GM13976 (cell line): ENCODE results near the gene ESR1.

ENCODE experiments used
- DNase-seq: peaks from one replicate; pipeline ENCODE4 v3.0.0; 2012; ENCODE audit warnings: low spot score
- in situ Hi-C: fragments of 300-500 bp; cut with MboI; formaldehyde crosslinking; loops from one replicate; pipeline ENCODE4 v1.12.0; 2022; ENCODE audit warnings: low sequenced_read_pairs, mixed read lengths, inconsistent platforms; ENCODE audit not compliant: unreplicated experiment
- TF ChIP-seq, protein P1 (sequence below): IDR thresholded peaks from 2 replicates; pipeline ENCODE4 v1.5.1; 2012; ENCODE audit warnings: borderline replicate concordance, mild to moderate bottlenecking; ENCODE audit not compliant: insufficient read depth; ENCODE audit errors: extremely low read depth, missing control alignments, control extremely low read depth

ESR1 gene

DNA sequence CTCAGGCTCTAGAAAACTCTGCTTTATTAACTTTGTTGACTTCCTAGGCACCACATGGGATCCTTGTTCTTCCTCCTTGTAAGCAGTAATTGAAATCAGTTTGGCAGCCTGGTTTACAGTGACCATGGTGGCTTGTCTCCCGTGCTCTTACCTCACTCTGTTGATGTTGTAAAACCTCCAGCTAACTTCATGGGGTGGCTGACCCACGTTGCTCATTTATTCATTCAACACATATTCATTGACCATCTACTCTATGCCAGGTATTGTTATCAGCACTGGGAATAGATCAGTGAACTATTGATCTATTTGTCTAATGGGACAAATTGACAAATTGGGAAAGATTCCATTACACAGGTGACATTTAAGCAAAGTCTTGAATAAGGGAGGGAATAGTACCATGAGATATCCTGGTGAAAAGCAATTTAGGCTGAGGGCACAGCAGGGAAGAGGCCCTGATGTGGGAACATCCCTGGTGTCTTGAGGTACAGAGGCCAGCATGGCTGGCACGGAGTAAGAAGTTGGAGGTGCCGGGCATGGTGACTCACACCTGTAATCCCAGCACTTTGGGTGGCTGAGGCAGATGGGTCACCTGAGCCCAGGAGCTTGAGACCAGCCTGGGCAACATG lies 19.1 kb downstream of the ESR1 start:
- TF ChIP-seq, protein P1, sequence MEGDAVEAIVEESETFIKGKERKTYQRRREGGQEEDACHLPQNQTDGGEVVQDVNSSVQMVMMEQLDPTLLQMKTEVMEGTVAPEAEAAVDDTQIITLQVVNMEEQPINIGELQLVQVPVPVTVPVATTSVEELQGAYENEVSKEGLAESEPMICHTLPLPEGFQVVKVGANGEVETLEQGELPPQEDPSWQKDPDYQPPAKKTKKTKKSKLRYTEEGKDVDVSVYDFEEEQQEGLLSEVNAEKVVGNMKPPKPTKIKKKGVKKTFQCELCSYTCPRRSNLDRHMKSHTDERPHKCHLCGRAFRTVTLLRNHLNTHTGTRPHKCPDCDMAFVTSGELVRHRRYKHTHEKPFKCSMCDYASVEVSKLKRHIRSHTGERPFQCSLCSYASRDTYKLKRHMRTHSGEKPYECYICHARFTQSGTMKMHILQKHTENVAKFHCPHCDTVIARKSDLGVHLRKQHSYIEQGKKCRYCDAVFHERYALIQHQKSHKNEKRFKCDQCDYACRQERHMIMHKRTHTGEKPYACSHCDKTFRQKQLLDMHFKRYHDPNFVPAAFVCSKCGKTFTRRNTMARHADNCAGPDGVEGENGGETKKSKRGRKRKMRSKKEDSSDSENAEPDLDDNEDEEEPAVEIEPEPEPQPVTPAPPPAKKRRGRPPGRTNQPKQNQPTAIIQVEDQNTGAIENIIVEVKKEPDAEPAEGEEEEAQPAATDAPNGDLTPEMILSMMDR, result no peak
- in situ Hi-C loops, result no loop called here
- no peak for DNase-seq

DNA sequence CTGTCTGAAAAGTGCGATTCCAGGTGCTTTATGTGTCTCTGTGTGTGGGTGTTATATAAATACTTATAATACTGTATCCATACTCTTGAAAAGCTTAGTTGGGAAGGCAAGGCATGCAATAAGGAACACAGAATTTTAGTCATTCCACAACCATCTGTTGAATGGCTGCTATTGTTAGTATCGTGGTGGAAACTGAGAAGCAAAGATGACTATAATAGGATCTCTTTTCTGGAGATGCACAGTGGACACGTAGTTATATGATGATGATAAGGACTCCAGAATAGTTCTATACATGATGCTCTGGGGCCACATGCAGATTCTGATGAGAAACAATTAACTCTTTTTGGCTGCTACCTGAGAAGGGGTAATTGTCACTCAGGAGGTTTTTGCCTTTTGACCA lies 25.2 kb downstream of the ESR1 start:
- in situ Hi-C loops, result no loop called here
- no peak for DNase-seq
- TF ChIP-seq, protein P1, result no peak

DNA sequence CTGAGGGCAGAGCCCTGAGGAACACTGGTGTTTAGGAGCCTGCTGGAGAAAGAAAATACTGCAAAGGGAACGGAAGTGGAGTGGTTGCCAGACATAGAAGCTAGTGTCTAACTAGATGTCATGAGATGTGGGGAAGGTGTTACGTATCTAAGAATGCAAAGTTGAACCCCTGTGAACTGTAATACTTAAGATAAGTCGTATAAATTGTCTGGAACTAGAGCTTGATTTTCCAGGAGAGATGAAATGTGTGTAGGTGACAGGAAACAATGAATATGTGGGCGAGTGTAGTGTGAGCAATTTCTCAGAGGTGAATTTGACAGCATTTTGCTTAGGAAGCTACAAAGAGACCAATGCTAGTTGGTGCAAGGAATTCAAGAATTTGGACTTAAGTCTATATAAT lies 27.9 kb downstream of the ESR1 start:
- no peak for DNase-seq
- in situ Hi-C loops, result no loop called here
- TF ChIP-seq, protein P1, result no peak

DNA sequence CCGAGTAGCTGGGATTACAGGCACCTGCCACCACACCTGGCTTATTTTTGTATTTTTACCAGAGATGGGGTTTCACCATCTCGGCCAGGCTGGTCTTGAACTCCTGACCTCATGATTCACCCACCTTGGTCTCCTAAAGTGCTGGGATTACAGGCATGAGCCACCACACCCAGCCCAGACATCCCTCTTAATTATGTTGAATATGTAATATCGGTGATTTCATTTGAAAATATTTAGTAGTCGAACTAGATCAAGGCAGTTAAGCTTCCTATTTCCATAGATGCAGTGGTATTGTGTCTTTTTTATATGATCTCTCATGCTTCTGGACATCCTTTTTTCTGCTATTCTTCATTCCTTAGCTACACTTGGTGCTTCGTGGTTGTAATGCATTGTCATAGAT lies 29.7 kb downstream of the ESR1 start:
- DNase-seq, result no peak
- in situ Hi-C loops, result no loop called here
- TF ChIP-seq, protein P1, result no peak

DNA sequence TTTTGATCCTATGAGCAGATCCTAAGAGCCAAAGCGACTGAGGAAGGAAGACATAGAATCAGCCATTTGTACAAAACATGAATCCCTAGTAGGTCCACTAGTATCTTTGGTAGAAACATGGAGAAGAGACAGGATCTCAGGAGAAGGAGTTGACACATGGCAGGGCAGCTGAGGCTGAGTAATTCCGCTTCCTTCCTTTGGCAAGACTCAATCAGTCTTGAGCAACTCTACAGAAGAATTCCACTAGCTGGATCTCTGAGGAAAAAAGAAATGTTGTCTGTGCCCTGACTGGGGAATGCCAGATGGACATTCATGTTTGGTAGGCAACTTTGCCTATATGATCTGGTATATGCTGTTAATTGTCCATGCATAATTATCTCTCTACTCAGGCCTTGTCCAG lies 35.3 kb downstream of the ESR1 start:
- DNase-seq, result no peak
- TF ChIP-seq, protein P1, result no peak
- in situ Hi-C loops, result no loop called here

DNA sequence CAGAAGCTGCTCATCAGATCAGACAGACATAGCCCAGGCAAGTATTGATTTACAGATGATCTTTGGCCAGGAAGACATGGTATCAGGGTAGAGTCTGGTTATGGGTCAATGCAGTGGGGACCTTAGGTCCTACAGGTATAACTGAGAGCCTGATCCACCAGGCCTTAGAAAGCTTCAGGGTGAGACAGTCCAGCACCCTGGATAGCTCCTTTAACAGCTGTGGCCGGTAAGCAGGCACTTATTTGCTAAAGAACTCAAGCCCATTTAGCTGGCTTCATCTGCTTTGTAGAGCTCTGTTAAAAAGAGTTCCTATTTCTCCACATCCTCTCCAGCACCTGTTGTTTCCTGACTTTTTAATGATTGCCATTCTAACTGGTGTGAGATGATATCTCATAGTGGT lies 39.6 kb downstream of the ESR1 start:
- in situ Hi-C loops, result no loop called here
- DNase-seq, result no peak
- TF ChIP-seq, protein P1, result no peak

DNA sequence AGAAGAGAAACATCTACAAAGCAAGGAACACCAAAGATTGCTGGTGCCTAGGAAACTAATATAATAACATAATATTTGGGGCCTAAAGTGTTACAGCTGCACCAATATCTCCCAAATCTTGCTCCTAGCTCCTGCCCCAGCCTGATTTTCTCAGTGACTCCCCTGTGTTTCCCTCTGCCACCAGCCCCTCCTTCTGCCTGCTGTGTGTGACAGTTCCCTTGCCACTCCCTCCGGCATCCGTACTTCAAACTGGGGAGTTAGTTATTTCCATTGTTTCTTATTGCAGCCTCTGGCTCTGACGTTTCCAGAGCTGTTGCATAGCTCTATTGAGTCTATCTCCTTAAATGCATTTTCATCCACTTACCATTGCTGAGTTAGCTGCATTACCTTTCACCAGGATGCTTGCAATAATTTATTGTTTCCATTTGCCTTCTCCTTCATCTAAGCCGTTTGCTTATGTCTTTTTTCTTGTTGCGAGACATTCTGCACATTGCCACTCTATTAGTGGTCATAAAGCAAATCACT lies 43.1 kb downstream of the ESR1 start:
- in situ Hi-C loops, result no loop called here
- TF ChIP-seq, protein P1, result no peak
- DNase-seq, result no peak
